ENCODE results near the gene COG4. TPM values are rescaled to one million over a fixed set of nuclear protein-coding genes. Genes with fewer than 3 reads are reported as not detected.

Gene COG4
- polyA plus RNA-seq, 2 of the 4 experiments (the other 2 are of a cell fraction), result 42.7 to 48.2 TPM

- TF ChIP-seq USF2 (IDR thresholded peaks at IDR 0.05) (no peak), RAD21 (conservative IDR thresholded peaks at IDR 0.05 in 1 of 2, IDR thresholded peaks at IDR 0.05 in 1 of 2) (no peak), NFE2L2 (conservative IDR thresholded peaks at IDR 0.05; ENCODE audit: low read length) (no peak), CBX2 (IDR thresholded peaks at IDR 0.05; ENCODE audit: borderline replicate concordance, low read depth) (no peak), CTCF (IDR thresholded peaks at IDR 0.05) (no peak), HEYL (CRISPR knock-in tag; IDR thresholded peaks at IDR 0.05) (no peak), EP300 (IDR thresholded peaks at IDR 0.05) (no peak), PBX3 (IDR thresholded peaks at IDR 0.05) (no peak), ZNF302 (CRISPR knock-in tag; IDR thresholded peaks at IDR 0.05) (no peak)
Observed at GRCh38 chr16:70510216-70510615, 13.1 kb downstream of the COG4 start (continued).

GRCh38 chr16:70508752-70509151, 14.6 kb downstream of the COG4 start:
- ChIA-PET POLR2A (interaction anchor here (0.8 kb wide), 1 partner anchor 128 kb away, joined by 4 read pairs; no protein-coding TSS in a partner anchor), CTCF (interaction anchor here (0.7 to 1.8 kb wide), 3 partner anchors 13 to 144 kb away, joined by 4 to 8 read pairs (median 4); no protein-coding TSS in a partner anchor)
- whole genome bisulfite sequencing (ENCODE audit: missing lambda C conversion rate), result 61% methylated on average over 5 of the region's 5 CpGs
- DNase-seq (ENCODE audit: low read depth in 1 of 2, low spot score in 1 of 2) (no peak), FAIRE-seq (no peak), ATAC-seq (peak; percentile 63 to 64; a peak in 2 of 6 replicates)
- H3K9me3 ChIP-seq, result no peaks in the 10 kb centered on the region
- H3K4me1 ChIP-seq, result peaks cover 6% of the 10 kb centered on the region; the same call in 1 of the 3 replicates
- H3K4me3 ChIP-seq, result no peak overlapping the region
- no peak overlapping the region for H3K27ac ChIP-seq
- TF ChIP-seq GATA3 (IDR thresholded peaks at IDR 0.05; ENCODE audit: borderline replicate concordance), result no peak
- TF ChIP-seq USF2 (IDR thresholded peaks at IDR 0.05), result no peak
- TF ChIP-seq CTCF (IDR thresholded peaks at IDR 0.05), result peak; percentile 30; the same call in 1 of the 3 replicates
- no peak for TF ChIP-seq RCOR1 (IDR thresholded peaks at IDR 0.05; ENCODE audit: low read depth, low read length)
- no peak for TF ChIP-seq HOXA7 (CRISPR knock-in tag; IDR thresholded peaks at IDR 0.05)
- TF ChIP-seq BCL3 (IDR thresholded peaks at IDR 0.05), result no peak
- peak in 1 of 2 experiments; percentile 39; a peak in 2 of 5 replicates for TF ChIP-seq RAD21 (conservative IDR thresholded peaks at IDR 0.05 in 1 of 2, IDR thresholded peaks at IDR 0.05 in 1 of 2)
- no peak for TF ChIP-seq NPAS2 (CRISPR knock-in tag; IDR thresholded peaks at IDR 0.05; ENCODE audit: borderline replicate concordance)
- no peak for TF ChIP-seq ZC3H11A (IDR thresholded peaks at IDR 0.05)
- no peak for TF ChIP-seq HOXB13 (CRISPR knock-in tag; IDR thresholded peaks at IDR 0.05; ENCODE audit: low read depth)
- H3K4me2 ChIP-seq, result no peak overlapping the region

Measured in A549 (cell line).